Peyer's patch (tissue), 4 donors: ENCODE data around the gene TMTC2. TPM values are rescaled to one million over a fixed set of nuclear protein-coding genes. Genes with fewer than 3 reads are reported as not detected.

Source experiments
- DNase-seq, 3 donors: peaks; one replicate each; pipeline ENCODE4 v3.0.0-alpha.2; 2017 to 2019
- H3K27ac ChIP-seq, 4 donors: fragments of 200-600 bp; sonication (generic); one replicate each; pipeline ENCODE4 v1.5.1; 2016 to 2019
- H3K27me3 ChIP-seq, 2 donors: fragments of 200-600 bp; sonication (generic); one replicate each; pipeline ENCODE4 v1.5.1; 2019
- H3K36me3 ChIP-seq, 3 donors: fragments of 200-600 bp; sonication (generic); one replicate each; pipeline ENCODE4 v1.5.1; 2016 to 2019
- H3K4me1 ChIP-seq, 4 donors: fragments of 200-600 bp; sonication (generic); one replicate each; pipeline ENCODE4 v1.5.1; 2016 to 2019
- H3K4me3 ChIP-seq, 4 donors: fragments of 200-600 bp; sonication (generic); 1 replicate in 3 of 4; 2 replicates in 1 of 4; pipeline ENCODE4 v1.5.1; 2016 to 2019; ENCODE audit warnings: mild to moderate bottlenecking in 1 of 4
- H3K9me3 ChIP-seq, 4 donors: fragments of 200-600 bp; sonication (generic); one replicate each; pipeline ENCODE4 v1.5.1; 2016 to 2019; ENCODE audit warnings: mild to moderate bottlenecking in 1 of 4
- CTCF ChIP-seq, 6 experiments: fragments of 450-650 bp in 4 of 6; fragments of 200-600 bp in 2 of 6; sonication (generic) in 1 of 6; IDR thresholded peaks; one replicate each; pipeline ENCODE4 v1.5.1; 2017 to 2019; ENCODE audit warnings: antibody characterized with exemption in 6 of 6, mild to moderate bottlenecking in 3 of 6, moderate library complexity in 1 of 6
- POLR2A ChIP-seq, 2 donors: fragments of 450-650 bp; IDR thresholded peaks; one replicate each; pipeline ENCODE4 v1.5.1; 2017; ENCODE audit warnings: antibody characterized with exemption in 2 of 2, mild to moderate bottlenecking in 2 of 2, moderate library complexity in 2 of 2
- total RNA-seq, 4 donors: library from RNA; depleted of rRNA; stranded (reverse); fragments of >200 nt; gene quantifications; one replicate each; pipeline ENCODE4 v1.1.0, GENCODE V29; 2016

TMTC2 gene
- total RNA-seq, 4 donors from 2014 or later, result 7.0 to 19.8 (median 8.5) TPM

GRCh38 chr12:82682851-82683261, 3.9 kb upstream of the TMTC2 start:
- no peaks in the 10 kb centered on the region for H3K27me3 ChIP-seq
- H3K36me3 ChIP-seq, result no peaks in the 10 kb centered on the region
- peaks cover 0 to 4% (median 0%) of the 10 kb centered on the region in 4 donors for H3K4me1 ChIP-seq
- no peak for DNase-seq
- no peak overlapping the region for H3K27ac ChIP-seq
- H3K9me3 ChIP-seq, result no peaks in the 10 kb centered on the region
- TF ChIP-seq CTCF (IDR thresholded peaks at IDR 0.05) (no peak), POLR2A (IDR thresholded peaks at IDR 0.05) (no peak)
- no peak overlapping the region for H3K4me3 ChIP-seq

GRCh38 chr12:82685790-82686167, 927 bp upstream of the TMTC2 start:
- H3K4me3 ChIP-seq, result peak overlapping the region; percentile 55 to 74 (median 62)
- no peak for TF ChIP-seq POLR2A (IDR thresholded peaks at IDR 0.05)
- peak; percentile 62 to 96 (median 88) for TF ChIP-seq CTCF (IDR thresholded peaks at IDR 0.05)
- no peaks in the 10 kb centered on the region for H3K27me3 ChIP-seq
- H3K27ac ChIP-seq, result peak overlapping the region; percentile 81 to 94 (median 85)
- DNase-seq, result peak; percentile 95 to 98 (median 95)
- H3K9me3 ChIP-seq, result no peaks in the 10 kb centered on the region
- H3K4me1 ChIP-seq, result peaks cover 0 to 4% (median 0%) of the 10 kb centered on the region in 4 donors
- H3K36me3 ChIP-seq, result no peaks in the 10 kb centered on the region

GRCh38 chr12:82687021-82688011, 610 bp downstream of the TMTC2 start:
- Histone ChIP-seq H3K4me1 (peaks cover 0 to 4% (median 0%) of the 10 kb centered on the region in 4 donors), H3K27me3 (no peaks in the 10 kb centered on the region), H3K36me3 (no peaks in the 10 kb centered on the region), H3K9me3 (no peaks in the 10 kb centered on the region), H3K27ac (peak overlapping the region; percentile 81 to 94 (median 85)), H3K4me3 (peak overlapping the region; percentile 55 to 74 (median 62))
- DNase-seq, result peak; percentile 56 to 81 (median 72)
- TF ChIP-seq CTCF (IDR thresholded peaks at IDR 0.05) (peak in 1 of 6 experiments; percentile 12), POLR2A (IDR thresholded peaks at IDR 0.05) (no peak)

GRCh38 chr12:82688035-82688501, 1.4 kb downstream of the TMTC2 start:
- Histone ChIP-seq H3K4me1 (peaks cover 0 to 4% (median 0%) of the 10 kb centered on the region in 4 donors), H3K9me3 (no peaks in the 10 kb centered on the region), H3K4me3 (peak overlapping the region; percentile 55 to 74 (median 62)), H3K27me3 (no peaks in the 10 kb centered on the region), H3K27ac (peak overlapping the region in 3 of 4 donors; percentile 81 to 94 (median 89)), H3K36me3 (no peaks in the 10 kb centered on the region)
- no peak for DNase-seq
- TF ChIP-seq CTCF (IDR thresholded peaks at IDR 0.05) (peak in 1 of 6 experiments; percentile 11), POLR2A (IDR thresholded peaks at IDR 0.05) (no peak)

- Histone ChIP-seq H3K27ac (no peak overlapping the region), H3K27me3 (no peaks in the 10 kb centered on the region), H3K4me1 (peaks cover 0 to 4% (median 0%) of the 10 kb centered on the region in 4 donors), H3K9me3 (no peaks in the 10 kb centered on the region), H3K36me3 (no peaks in the 10 kb centered on the region), H3K4me3 (peak overlapping the region in 3 of 4 donors; percentile 55 to 74 (median 65))
- TF ChIP-seq POLR2A (IDR thresholded peaks at IDR 0.05) (no peak), CTCF (IDR thresholded peaks at IDR 0.05) (no peak)
- no peak for DNase-seq
These were observed 1.9 kb downstream of the TMTC2 start for GRCh38 chr12:82688596-82688995.
